HEK293 (cell line): ENCODE data around the gene ZDHHC3.
A peak's percentile ranks its signal among the peaks of the same experiment; 100 is the strongest.

ENCODE experiments used
- CTCF ChIA-PET: fragments of 350-600 bp; formaldehyde crosslinking; extraction: SDS; loops from one replicate; lab custom pipeline; 2021; ENCODE audit warnings: antibody characterized with exemption; lab: Yijun Ruan, JAX
- POLR2A ChIA-PET: fragments of 300-600 bp; formaldehyde crosslinking; extraction: SDS; loops from one replicate; lab custom pipeline; 2020; ENCODE audit warnings: antibody characterized with exemption, inconsistent platforms; lab: Yijun Ruan, JAX
- H3K27ac ChIP-seq: fragments of 200-500 bp; sonication (Bioruptor generic); 2 replicates; pipeline ENCODE4 v1.5.1; 2014; ENCODE audit warnings: low read depth, low read length, control low read depth, inconsistent platforms; ENCODE audit errors: extremely low read depth
- H3K36me3 ChIP-seq, 2 experiments: fragments of 200-500 bp in 1 of 2; sonication (Bioruptor generic) in 1 of 2; 1 replicate in 1 of 2; 2 replicates in 1 of 2; pipeline ENCODE4 v1.5.1; 2014 to 2017; ENCODE audit warnings: inconsistent platforms in 2 of 2, low read length in 2 of 2; ENCODE audit not compliant: control insufficient read depth in 2 of 2, insufficient read depth in 1 of 2
- H3K4me1 ChIP-seq: fragments of 200-500 bp; sonication (Bioruptor generic); 2 replicates; pipeline ENCODE4 v1.5.1; 2014; ENCODE audit warnings: mild to moderate bottlenecking, low read length, inconsistent platforms; ENCODE audit not compliant: control insufficient read depth, insufficient read depth
- H3K4me3 ChIP-seq: 2 replicates; pipeline ENCODE4 v1.5.1; 2011; ENCODE audit warnings: low read depth, mild to moderate bottlenecking, control low read depth, low read length, moderate library complexity
- H3K9me3 ChIP-seq: fragments of 200-500 bp; sonication (Bioruptor generic); 2 replicates; pipeline ENCODE4 v1.5.1; 2014; ENCODE audit warnings: low read depth, low read length, inconsistent platforms; ENCODE audit not compliant: control insufficient read depth, insufficient read depth
- BCL11A ChIP-seq: fragments of 450-650 bp; formaldehyde crosslinking; IDR thresholded peaks from 2 replicates; pipeline ENCODE4 v1.5.1; 2016; ENCODE audit warnings: low read depth, missing biosample characterization, missing genetic modification characterization
- HOXA7 ChIP-seq: sonication (generic); formaldehyde crosslinking; IDR thresholded peaks from 2 replicates; pipeline ENCODE4 v1.8.1; 2022; ENCODE audit warnings: missing genetic modification reagents, borderline replicate concordance
- KLF9 ChIP-seq: fragments of 450-650 bp; formaldehyde crosslinking; IDR thresholded peaks from 2 replicates; pipeline ENCODE4 v1.5.1; 2016; ENCODE audit warnings: missing biosample characterization, missing genetic modification characterization, low read depth
- SP7 ChIP-seq: fragments of 450-650 bp; formaldehyde crosslinking; IDR thresholded peaks from 2 replicates; pipeline ENCODE4 v1.5.1; 2016; ENCODE audit warnings: missing biosample characterization, missing genetic modification characterization
- ZNF112 ChIP-seq: fragments of 450-650 bp; formaldehyde crosslinking; IDR thresholded peaks from 2 replicates; pipeline ENCODE4 v1.5.0; 2017; ENCODE audit warnings: missing biosample characterization, missing genetic modification characterization
- ZNF132 ChIP-seq: fragments of 450-650 bp; formaldehyde crosslinking; IDR thresholded peaks from 2 replicates; pipeline ENCODE4 v1.5.1; 2017; ENCODE audit warnings: missing biosample characterization, missing genetic modification characterization, borderline replicate concordance
- ZNF140 ChIP-seq: fragments of 450-650 bp; formaldehyde crosslinking; IDR thresholded peaks from 2 replicates; pipeline ENCODE4 v1.5.1; 2016; ENCODE audit warnings: missing biosample characterization, missing genetic modification characterization
- ZNF2 ChIP-seq: fragments of 450-650 bp; formaldehyde crosslinking; IDR thresholded peaks from 2 replicates; pipeline ENCODE4 v1.5.1; 2016; ENCODE audit warnings: missing biosample characterization, missing genetic modification characterization
- ZNF266 ChIP-seq: fragments of 450-650 bp; formaldehyde crosslinking; IDR thresholded peaks from 2 replicates; pipeline ENCODE4 v1.5.1; 2016; ENCODE audit warnings: missing biosample characterization, missing genetic modification characterization, low read depth
- ZNF324 ChIP-seq: fragments of 450-650 bp; formaldehyde crosslinking; IDR thresholded peaks from 2 replicates; pipeline ENCODE4 v1.5.1; 2016; ENCODE audit warnings: missing biosample characterization, missing genetic modification characterization
- ZNF37A ChIP-seq: fragments of 450-650 bp; IDR thresholded peaks from 2 replicates; pipeline ENCODE4 v1.5.1; 2018; ENCODE audit warnings: missing biosample characterization, missing genetic modification characterization
- ZNF747 ChIP-seq: fragments of 450-650 bp; formaldehyde crosslinking; IDR thresholded peaks from 2 replicates; pipeline ENCODE4 v1.5.1; 2016; ENCODE audit warnings: missing biosample characterization, missing genetic modification characterization
- ZNF830 ChIP-seq: fragments of 450-650 bp; IDR thresholded peaks from 2 replicates; pipeline ENCODE4 v1.5.0; 2018; ENCODE audit warnings: missing biosample characterization, missing genetic modification characterization, low read depth, mild to moderate bottlenecking, moderate library complexity
- ZSCAN16 ChIP-seq: fragments of 450-650 bp; formaldehyde crosslinking; IDR thresholded peaks from 2 replicates; pipeline ENCODE4 v1.5.1; 2016; ENCODE audit warnings: missing biosample characterization, missing genetic modification characterization
- TF ChIP-seq, protein P1 (sequence below): fragments of 450-650 bp; formaldehyde crosslinking; IDR thresholded peaks from 2 replicates; pipeline ENCODE4 v1.5.1; 2016; ENCODE audit warnings: missing biosample characterization, missing genetic modification characterization
- TF ChIP-seq, protein P2 (sequence below): fragments of 450-650 bp; formaldehyde crosslinking; IDR thresholded peaks from 2 replicates; pipeline ENCODE4 v1.5.1; 2016; ENCODE audit warnings: missing biosample characterization, missing genetic modification characterization
- TF ChIP-seq, protein P3 (sequence below): fragments of 450-650 bp; formaldehyde crosslinking; IDR thresholded peaks from 2 replicates; pipeline ENCODE4 v1.5.1; 2016; ENCODE audit warnings: missing biosample characterization, missing genetic modification characterization
- TF ChIP-seq, protein P4 (sequence below): fragments of 450-650 bp; formaldehyde crosslinking; IDR thresholded peaks from 2 replicates; pipeline ENCODE4 v1.5.1; 2016; ENCODE audit warnings: missing biosample characterization, missing genetic modification characterization, borderline replicate concordance
- TF ChIP-seq, protein P5 (sequence below): fragments of 450-650 bp; formaldehyde crosslinking; IDR thresholded peaks from 2 replicates; pipeline ENCODE4 v1.5.1; 2016; ENCODE audit warnings: missing biosample characterization, missing genetic modification characterization, borderline replicate concordance

ZDHHC3 gene

DNA sequence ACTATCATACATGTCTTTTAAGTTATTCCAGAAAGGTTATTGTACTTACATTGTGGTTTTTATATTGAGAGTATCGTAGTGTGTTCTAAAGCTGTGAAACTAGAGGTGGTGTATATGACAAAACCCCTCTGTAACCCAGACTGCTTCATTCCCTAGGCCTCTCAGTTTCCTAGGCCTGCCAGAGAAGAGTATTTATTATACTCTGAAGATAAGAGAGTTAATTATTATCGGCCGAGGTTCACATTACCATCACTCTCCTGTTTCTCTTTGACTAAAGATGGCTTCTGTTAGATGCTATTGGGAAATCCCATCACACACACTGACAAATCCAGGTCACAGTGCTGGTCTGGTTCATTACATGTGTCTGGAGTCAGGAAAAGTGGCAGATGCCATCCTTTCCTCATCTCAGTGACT lies 20.6 kb upstream of the ZDHHC3 start:
- Histone ChIP-seq H3K4me1 (peaks cover 18% of the 10 kb centered on the region), H3K9me3 (no peaks in the 10 kb centered on the region), H3K27ac (no peak overlapping the region), H3K36me3 (peaks cover 0 to 65% of the 10 kb centered on the region in 2 experiments; a peak in 1 of 3 replicates), H3K4me3 (no peak overlapping the region)
- POLR2A ChIA-PET = no interaction called here
- TF ChIP-seq ZNF830 (tag by site-specific recombination) = no peak
- CTCF ChIA-PET = no interaction called here

DNA sequence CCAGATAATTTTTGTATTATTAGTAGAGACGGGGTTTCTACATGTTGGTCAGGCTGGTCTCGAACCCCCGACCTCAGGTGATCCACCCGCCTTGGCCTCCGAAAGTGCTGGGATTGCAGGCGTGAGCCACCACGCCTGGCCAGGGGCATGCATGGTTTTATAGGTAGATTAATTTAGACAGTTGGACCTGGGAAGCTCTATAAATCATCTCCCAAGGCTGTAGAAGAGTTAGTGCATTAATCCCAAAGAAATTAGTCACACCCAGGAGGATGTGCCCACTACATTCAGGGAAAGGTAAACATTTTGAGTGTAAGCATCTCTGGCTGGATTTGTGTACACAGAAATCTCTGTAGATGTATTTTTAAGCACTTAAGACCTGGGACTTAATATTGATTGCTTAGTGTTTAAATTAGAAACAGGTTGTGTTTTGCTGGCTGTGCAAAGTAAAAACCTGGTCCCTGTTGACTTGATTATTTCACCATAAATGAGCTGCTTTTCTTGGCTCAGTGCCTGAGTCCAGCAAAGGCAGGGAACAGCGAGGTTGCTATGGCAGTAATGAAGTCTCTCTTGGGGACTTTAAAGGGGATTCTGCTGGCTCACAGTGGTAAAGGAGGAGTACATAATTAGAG lies 19.3 kb upstream of the ZDHHC3 start:
- POLR2A ChIA-PET = no interaction called here
- CTCF ChIA-PET = interaction anchor here (0.6 kb wide), 2 partner anchors 439 to 1261 kb away, joined by 3 to 4 read pairs; no protein-coding TSS in a partner anchor
- peaks cover 18% of the 10 kb centered on the region for H3K4me1 ChIP-seq
- peak overlapping the region; percentile 55 for H3K27ac ChIP-seq
- no peak overlapping the region for H3K4me3 ChIP-seq
- H3K9me3 ChIP-seq = no peaks in the 10 kb centered on the region
- H3K36me3 ChIP-seq = peaks cover 0 to 65% of the 10 kb centered on the region in 2 experiments; a peak in 1 of 3 replicates
- TF ChIP-seq, protein P1, sequence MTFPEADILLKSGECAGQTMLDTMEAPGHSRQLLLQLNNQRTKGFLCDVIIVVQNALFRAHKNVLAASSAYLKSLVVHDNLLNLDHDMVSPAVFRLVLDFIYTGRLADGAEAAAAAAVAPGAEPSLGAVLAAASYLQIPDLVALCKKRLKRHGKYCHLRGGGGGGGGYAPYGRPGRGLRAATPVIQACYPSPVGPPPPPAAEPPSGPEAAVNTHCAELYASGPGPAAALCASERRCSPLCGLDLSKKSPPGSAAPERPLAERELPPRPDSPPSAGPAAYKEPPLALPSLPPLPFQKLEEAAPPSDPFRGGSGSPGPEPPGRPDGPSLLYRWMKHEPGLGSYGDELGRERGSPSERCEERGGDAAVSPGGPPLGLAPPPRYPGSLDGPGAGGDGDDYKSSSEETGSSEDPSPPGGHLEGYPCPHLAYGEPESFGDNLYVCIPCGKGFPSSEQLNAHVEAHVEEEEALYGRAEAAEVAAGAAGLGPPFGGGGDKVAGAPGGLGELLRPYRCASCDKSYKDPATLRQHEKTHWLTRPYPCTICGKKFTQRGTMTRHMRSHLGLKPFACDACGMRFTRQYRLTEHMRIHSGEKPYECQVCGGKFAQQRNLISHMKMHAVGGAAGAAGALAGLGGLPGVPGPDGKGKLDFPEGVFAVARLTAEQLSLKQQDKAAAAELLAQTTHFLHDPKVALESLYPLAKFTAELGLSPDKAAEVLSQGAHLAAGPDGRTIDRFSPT (tag by site-specific recombination) = no peak
- TF ChIP-seq ZNF112 (no peak), ZNF37A (tag by site-specific recombination) (no peak), SP7 (tag by site-specific recombination) (peak; percentile 98), ZSCAN16 (tag by site-specific recombination) (no peak), KLF9 (tag by site-specific recombination) (peak; percentile 30; the same call in 1 of the 2 replicates), BCL11A (0 out of 2 replicates have a peak, but pooled peaks have one; percentile 49), ZNF2 (tag by site-specific recombination) (peak; percentile 90), HOXA7 (no peak), ZNF324 (tag by site-specific recombination) (no peak), ZNF266 (no peak), ZNF830 (tag by site-specific recombination) (no peak), ZNF140 (tag by site-specific recombination) (no peak), ZNF132 (tag by site-specific recombination) (no peak), ZNF747 (no peak)
- TF ChIP-seq, protein P2, sequence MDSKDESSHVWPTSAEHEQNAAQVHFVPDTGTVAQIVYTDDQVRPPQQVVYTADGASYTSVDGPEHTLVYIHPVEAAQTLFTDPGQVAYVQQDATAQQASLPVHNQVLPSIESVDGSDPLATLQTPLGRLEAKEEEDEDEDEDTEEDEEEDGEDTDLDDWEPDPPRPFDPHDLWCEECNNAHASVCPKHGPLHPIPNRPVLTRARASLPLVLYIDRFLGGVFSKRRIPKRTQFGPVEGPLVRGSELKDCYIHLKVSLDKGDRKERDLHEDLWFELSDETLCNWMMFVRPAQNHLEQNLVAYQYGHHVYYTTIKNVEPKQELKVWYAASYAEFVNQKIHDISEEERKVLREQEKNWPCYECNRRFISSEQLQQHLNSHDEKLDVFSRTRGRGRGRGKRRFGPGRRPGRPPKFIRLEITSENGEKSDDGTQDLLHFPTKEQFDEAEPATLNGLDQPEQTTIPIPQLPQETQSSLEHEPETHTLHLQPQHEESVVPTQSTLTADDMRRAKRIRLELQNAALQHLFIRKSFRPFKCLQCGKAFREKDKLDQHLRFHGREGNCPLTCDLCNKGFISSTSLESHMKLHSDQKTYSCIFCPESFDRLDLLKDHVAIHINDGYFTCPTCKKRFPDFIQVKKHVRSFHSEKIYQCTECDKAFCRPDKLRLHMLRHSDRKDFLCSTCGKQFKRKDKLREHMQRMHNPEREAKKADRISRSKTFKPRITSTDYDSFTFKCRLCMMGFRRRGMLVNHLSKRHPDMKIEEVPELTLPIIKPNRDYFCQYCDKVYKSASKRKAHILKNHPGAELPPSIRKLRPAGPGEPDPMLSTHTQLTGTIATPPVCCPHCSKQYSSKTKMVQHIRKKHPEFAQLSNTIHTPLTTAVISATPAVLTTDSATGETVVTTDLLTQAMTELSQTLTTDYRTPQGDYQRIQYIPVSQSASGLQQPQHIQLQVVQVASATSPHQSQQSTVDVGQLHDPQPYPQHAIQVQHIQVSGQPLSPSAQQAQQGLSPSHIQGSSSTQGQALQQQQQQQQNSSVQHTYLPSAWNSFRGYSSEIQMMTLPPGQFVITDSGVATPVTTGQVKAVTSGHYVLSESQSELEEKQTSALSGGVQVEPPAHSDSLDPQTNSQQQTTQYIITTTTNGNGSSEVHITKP (tag by site-specific recombination) = peak; percentile 80
- TF ChIP-seq, protein P3, sequence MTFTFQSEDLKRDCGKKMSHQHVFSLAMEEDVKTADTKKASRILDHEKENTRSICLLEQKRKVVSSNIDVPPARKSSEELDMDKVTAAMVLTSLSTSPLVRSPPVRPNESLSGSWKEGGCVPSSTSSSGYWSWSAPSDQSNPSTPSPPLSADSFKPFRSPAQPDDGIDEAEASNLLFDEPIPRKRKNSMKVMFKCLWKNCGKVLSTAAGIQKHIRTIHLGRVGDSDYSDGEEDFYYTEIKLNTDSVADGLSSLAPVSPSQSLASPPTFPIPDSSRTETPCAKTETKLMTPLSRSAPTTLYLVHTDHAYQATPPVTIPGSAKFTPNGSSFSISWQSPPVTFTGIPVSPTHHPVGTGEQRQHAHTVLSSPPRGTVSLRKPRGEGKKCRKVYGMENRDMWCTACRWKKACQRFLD = no peak
- TF ChIP-seq, protein P4, sequence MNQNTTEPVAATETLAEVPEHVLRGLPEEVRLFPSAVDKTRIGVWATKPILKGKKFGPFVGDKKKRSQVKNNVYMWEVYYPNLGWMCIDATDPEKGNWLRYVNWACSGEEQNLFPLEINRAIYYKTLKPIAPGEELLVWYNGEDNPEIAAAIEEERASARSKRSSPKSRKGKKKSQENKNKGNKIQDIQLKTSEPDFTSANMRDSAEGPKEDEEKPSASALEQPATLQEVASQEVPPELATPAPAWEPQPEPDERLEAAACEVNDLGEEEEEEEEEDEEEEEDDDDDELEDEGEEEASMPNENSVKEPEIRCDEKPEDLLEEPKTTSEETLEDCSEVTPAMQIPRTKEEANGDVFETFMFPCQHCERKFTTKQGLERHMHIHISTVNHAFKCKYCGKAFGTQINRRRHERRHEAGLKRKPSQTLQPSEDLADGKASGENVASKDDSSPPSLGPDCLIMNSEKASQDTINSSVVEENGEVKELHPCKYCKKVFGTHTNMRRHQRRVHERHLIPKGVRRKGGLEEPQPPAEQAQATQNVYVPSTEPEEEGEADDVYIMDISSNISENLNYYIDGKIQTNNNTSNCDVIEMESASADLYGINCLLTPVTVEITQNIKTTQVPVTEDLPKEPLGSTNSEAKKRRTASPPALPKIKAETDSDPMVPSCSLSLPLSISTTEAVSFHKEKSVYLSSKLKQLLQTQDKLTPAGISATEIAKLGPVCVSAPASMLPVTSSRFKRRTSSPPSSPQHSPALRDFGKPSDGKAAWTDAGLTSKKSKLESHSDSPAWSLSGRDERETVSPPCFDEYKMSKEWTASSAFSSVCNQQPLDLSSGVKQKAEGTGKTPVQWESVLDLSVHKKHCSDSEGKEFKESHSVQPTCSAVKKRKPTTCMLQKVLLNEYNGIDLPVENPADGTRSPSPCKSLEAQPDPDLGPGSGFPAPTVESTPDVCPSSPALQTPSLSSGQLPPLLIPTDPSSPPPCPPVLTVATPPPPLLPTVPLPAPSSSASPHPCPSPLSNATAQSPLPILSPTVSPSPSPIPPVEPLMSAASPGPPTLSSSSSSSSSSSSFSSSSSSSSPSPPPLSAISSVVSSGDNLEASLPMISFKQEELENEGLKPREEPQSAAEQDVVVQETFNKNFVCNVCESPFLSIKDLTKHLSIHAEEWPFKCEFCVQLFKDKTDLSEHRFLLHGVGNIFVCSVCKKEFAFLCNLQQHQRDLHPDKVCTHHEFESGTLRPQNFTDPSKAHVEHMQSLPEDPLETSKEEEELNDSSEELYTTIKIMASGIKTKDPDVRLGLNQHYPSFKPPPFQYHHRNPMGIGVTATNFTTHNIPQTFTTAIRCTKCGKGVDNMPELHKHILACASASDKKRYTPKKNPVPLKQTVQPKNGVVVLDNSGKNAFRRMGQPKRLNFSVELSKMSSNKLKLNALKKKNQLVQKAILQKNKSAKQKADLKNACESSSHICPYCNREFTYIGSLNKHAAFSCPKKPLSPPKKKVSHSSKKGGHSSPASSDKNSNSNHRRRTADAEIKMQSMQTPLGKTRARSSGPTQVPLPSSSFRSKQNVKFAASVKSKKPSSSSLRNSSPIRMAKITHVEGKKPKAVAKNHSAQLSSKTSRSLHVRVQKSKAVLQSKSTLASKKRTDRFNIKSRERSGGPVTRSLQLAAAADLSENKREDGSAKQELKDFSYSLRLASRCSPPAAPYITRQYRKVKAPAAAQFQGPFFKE = no peak
- TF ChIP-seq, protein P5, sequence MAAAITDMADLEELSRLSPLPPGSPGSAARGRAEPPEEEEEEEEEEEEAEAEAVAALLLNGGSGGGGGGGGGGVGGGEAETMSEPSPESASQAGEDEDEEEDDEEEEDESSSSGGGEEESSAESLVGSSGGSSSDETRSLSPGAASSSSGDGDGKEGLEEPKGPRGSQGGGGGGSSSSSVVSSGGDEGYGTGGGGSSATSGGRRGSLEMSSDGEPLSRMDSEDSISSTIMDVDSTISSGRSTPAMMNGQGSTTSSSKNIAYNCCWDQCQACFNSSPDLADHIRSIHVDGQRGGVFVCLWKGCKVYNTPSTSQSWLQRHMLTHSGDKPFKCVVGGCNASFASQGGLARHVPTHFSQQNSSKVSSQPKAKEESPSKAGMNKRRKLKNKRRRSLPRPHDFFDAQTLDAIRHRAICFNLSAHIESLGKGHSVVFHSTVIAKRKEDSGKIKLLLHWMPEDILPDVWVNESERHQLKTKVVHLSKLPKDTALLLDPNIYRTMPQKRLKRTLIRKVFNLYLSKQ = no peak
